ENCODE results near the gene ACSS2.
A peak's percentile ranks its signal among the peaks of the same experiment; 100 is the strongest.

ACSS2 gene, protein sequence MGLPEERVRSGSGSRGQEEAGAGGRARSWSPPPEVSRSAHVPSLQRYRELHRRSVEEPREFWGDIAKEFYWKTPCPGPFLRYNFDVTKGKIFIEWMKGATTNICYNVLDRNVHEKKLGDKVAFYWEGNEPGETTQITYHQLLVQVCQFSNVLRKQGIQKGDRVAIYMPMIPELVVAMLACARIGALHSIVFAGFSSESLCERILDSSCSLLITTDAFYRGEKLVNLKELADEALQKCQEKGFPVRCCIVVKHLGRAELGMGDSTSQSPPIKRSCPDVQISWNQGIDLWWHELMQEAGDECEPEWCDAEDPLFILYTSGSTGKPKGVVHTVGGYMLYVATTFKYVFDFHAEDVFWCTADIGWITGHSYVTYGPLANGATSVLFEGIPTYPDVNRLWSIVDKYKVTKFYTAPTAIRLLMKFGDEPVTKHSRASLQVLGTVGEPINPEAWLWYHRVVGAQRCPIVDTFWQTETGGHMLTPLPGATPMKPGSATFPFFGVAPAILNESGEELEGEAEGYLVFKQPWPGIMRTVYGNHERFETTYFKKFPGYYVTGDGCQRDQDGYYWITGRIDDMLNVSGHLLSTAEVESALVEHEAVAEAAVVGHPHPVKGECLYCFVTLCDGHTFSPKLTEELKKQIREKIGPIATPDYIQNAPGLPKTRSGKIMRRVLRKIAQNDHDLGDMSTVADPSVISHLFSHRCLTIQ

DNA sequence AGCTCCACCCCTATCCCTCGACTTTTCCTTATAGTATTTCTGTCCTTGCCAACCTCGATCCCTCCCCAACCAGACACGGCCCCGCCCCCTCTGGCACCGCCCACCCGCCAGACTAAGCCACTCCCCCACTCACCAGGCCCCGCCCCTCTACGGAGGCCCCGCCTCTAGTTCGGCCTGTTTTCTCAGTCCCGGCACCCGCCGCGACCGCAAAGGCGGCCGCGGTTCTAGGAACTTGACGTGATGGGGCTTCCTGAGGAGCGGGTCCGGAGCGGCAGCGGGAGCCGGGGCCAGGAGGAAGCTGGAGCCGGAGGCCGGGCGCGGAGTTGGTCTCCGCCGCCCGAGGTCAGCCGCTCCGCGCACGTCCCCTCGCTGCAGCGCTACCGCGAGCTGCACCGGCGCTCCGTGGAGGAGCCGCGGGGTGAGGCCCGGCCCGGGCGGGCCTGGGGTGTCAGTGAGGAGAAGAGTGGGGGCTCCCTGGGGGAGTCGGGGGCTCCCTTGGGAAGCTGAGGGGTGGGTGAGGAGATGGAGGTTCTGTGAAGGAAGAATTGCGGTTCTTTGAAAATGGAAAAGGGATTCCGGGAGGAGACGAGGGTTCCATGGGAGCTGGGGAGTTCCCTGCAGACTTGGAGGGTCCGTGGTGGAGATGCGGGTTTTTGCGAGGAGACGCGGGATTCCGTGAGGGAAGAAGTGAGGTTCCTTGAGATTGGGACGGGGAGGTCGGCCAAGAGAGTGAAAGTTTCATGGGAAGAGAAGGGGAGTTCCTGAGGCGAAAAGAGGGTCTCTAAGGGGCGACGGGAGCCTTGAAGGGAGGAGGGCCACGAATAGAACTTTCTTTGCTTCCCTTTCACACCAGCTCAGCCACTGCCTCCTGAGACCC lies at the start of gene ACSS2:
ACSS2 (plus strand) TSS at position 207 of the 877 bp plus-strand sequence; CDS start at position 241, 34 bp downstream.
- peak in 1 of 2 donors; percentile 93 for DNase-seq

DNA sequence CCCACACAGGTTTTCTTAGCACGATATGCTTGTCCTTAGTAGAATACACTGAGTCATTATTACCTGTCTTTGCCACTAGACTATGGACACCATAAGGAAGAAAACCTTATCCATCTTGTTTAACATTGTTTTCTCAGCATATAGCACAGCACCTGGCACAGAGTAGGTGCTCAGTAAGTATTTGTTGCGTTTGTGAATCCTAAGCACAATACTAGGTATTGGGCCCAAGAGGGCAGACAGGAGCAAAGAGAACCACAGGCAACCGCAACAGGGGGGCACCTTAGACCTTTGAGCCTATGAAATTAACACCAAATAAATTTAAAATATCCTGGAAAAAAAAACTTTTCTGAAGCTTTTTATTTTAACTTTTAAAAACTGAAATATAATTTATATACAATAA lies 47.2 kb upstream of the ACSS2 start:
- no peak for DNase-seq

DNA sequence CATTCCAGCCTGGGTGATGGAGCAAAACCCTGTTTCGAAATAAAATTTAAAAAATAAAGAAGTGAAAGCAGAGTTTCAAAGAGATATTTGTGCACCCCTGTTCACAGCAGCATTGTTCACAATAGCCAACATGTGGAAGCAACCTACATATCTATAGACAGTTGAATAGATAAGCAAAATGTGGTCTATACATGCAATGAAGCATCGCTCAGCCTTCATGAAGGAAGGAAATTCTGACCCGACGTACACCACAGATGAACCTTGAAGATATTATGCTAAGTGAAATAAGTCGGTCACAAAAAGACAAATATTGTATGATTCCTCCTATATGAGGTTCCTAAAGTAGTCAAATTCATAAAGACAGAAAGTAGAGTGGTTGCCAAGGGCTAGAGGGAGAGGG lies 44.5 kb upstream of the ACSS2 start:
- no peak for DNase-seq

DNA sequence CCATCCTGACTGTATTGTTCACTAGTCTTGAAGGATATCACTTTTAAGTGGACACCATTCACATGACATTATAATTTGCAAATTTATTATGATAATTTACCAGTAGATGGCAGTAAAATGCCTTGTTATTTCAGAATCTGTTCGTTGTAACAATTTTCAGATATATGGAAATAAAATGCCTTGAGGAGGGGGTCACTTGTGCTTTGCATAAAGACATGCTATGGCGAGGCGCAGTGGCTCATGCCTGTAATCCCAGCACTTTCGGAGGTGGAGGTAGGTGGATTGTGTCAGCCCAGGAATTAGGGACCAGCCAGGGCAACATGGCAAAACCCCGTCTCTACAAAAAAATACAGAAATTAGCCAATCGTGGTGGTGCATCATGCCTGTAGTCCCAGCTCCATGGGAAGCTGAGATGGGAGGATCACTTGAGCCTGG lies 41.9 kb upstream of the ACSS2 start:
- DNase-seq = peak in 1 of 2 donors; percentile 52

DNA sequence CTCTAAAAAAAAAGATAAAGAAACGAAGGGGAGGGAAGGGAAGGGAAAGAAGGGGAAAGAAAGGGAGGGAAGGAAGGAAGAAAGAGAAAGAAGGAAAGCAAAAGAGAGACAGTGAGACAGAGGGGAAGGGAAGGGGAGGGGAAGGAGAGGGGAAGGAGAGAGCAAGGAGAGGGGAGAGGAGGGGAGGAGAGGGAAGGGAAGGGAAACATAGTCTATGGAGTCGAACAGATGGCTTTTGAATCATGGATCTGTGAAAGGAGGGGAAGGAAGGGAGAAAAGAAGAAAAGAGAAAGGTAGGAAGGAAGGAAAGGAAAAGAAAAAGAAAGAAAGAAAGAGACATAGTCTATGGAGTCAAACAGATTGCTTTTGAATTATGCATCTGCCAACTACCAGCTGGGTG lies 34.3 kb upstream of the ACSS2 start:
- no peak for DNase-seq

DNA sequence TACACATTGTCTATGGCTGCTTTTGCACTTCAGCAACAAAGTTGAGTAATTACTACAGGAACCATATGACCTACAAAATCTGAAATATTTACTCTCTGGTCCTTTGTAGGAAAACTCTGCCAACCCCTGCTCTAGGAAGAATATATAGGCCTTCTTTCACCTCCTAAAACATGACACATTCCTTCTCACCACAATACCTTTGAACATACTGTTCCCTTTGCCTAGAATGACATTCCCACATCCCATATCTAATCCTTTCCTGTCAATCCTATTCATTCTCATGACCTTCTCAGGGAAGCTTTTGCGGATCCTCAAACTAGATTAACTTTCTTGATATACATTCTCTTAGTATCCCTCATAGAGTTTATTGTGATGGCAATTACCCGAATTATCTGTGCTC lies 33.0 kb upstream of the ACSS2 start:
- no peak for DNase-seq

DNA sequence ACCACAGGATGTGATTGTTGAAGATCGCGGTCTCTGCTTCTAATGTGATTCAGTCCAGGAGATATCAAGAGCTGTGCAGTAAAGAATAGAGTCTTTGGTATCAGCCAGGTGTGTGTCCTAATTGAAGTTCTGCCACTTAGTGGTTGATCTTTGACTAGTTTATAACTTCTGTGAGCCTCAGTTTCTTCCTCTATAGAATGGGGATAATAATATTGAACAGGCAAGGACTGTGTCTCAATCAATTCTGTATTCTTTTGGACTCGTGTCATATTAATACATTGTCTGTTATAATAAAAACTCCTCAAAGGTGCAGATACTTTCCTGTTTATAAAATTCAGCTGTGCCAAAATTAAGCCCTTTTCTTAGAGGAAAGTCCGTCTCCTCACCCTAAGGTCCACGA lies 27.8 kb upstream of the ACSS2 start:
- DNase-seq = no peak

DNA sequence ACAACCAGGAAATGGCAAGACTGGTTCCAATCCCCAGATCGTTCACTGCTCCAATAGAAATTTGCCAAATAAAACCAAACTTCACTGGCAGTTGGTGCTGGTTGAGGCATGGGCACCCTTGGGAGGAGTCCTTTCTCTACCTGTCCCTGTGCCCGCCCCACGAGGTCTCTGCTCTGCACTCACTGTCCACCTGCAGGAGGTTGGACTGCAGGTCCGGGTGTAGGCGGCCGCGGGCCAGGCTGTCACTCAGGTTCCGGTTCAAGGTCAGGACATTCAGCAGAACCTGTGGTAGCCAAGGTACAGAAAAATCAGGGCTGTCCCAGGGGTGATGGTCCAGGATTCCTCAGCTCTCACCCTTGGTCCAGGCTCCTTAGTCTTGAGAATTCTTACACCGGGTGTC lies 26.6 kb upstream of the ACSS2 start:
- no peak for DNase-seq

DNA sequence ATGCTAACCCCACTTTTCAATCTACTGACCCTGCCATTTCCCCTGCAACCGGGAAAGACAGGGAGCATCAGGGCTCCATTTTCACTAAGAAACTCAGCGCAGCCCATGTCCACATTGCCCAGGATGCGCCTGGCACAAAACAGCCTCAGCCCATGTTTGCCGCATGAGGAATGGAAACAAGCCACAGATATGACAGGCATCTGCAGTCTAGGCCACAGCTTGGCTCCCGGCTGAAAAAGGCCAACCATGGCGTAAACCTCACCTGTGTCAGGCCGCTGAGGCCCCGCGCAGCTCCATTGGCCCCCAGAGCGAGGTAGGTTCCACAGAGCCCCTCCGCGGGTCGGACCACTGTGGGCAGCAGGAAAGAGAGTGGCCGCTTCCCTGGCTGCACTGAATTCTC lies 25.4 kb upstream of the ACSS2 start:
- no peak for DNase-seq

DNA sequence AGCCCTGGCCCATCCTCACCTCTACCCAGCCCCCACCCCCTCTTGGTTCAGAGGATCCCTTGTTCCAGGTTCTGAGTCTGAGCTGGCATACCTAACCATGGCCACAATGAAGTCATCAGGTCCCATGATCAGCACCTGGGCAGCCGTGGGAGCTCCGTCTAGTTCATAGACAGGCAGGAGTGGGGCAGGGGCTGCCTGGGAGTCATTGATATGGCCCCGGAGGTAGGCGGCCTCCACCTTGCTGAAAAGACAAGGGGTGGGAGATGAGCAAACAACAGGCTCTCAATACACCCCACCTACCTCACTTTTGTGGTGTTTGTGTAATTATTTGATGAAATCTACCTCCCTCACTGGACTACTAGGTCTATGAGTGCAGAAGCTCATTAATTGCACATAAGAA lies 24.1 kb upstream of the ACSS2 start:
- DNase-seq = no peak

DNA sequence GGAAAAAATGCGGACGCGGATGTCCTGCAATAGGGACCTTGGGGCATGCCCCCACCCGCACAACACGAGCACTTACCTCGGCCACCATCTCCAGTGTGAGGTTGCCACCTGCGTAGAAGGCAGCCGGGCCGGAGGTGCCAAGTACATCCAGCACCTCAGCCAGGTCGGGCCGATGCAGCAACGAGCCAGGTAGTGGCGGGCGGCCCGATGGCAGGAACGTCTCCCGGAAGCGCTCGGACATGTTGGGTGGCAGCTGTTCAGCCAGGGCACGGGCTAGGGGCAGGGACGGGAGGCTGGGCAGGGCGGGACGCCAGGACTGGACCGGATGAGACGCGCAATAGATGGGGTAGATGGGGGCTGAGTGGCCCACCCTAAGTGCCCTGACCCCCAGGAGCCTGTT lies 17.0 kb upstream of the ACSS2 start:
- no peak for DNase-seq

DNA sequence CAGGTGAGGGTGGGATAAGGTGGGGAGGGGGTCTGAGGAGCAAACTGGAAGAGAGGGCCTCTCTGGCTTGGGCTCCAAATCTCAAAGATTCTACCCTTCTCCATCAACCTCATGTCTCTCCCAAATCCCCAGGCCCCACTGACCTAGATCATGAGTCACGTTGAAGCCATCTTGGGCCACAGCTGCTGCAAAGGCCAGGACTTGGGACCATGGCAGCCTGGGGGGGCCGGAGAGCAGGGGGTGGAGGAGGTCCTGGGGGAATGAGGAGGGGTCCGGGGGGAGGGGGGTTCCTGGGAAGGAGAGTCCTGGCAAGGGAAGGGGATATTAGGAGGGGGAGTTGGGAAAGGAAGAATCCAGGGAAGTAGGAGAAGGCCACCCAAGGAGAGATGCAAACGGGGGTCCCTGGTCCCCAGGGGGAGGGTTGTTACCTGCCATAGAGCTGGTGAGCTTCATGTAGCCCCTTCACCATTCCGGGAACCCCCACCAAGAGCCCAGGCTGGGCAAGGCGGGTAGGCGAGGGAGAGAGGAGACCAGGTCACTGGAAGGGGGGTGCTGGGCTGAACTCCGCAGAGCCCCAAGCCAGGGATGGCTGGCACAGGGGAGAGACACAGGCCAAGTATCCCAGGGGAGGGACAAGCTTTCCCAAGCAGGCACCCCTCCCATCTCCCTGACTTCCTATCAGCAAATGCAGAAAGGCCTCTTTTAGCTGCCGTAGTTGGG lies 16.4 kb upstream of the ACSS2 start:
- DNase-seq = no peak

DNA sequence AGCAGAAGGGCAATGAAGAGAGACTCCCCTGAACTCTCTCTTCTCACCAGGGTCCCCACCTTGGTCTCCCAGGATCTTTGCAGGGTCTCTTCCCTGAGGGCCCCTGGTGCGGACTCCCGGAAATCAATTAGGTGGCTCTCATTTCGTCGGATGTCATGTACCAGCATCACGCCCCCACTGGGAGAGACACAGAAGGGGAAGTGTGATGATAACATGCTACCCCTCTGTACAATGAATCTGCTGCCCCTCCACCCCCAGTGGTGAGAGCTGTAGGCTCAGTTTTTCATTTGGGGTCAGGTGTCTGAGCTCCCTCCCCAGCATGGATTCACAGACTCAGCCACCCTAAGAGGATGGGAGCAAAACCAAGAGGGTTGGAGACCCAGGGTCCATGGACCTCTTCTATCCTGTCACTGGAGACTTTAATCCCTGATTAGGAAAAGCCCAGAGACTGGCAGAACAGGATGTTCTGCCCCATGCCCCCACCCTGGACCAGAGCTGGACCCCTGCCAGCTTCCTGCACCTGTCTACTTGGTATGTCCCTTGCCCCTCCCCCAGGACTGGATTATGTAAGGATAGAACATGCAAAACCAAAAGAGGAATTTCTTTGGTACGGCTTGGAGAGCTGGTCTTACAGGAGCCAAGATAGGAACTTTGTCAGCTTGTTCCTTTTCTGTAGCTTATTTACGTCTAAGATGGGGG lies 14.9 kb upstream of the ACSS2 start:
- no peak for DNase-seq

DNA sequence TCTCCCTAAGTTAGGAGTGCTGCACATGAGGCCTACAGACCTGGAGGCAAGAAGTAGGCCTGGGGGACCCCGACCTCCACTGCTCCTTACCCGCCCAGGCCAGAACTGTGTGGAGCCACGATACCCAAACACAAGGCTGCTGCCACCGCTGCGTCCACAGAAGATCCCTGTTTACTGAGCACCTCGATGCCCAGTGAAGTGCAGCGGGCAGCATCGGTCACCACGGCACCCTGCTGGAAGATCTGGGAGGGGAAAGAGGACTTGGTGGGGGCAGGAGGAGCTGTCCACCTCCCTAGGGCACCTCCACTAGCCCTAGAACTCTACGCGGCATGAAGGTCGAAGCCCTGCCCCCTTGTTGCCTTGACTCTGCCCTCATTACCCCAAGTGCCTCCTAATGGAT lies 13.7 kb upstream of the ACSS2 start:
- no peak for DNase-seq

DNA sequence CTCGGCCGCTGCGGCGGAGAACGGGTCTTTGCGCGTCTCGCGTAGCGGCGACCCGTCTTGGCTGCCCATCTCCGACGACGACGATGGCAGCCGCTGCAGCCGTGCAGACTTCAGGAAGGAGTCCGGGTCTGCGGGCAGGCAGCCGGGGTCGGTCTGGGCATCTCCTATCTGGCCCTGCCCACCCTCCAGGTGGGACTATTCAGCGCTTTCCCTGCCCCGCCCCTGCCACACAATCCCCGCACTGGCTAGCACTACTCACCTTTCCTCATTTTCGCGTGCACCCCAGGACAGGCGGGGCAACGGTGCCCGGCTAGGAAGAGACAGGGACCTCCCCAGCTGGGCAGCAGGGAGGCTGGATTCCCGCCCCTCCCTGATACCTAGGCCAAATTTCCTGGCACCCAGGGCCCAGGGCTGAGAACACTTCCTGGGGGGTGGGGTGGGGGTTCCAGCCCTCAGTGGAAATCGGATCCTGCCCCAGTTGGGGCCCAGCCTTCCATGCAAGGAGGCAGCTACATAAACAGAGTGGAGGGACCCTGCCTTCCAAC lies 12.9 kb upstream of the ACSS2 start:
- no peak for DNase-seq

DNA sequence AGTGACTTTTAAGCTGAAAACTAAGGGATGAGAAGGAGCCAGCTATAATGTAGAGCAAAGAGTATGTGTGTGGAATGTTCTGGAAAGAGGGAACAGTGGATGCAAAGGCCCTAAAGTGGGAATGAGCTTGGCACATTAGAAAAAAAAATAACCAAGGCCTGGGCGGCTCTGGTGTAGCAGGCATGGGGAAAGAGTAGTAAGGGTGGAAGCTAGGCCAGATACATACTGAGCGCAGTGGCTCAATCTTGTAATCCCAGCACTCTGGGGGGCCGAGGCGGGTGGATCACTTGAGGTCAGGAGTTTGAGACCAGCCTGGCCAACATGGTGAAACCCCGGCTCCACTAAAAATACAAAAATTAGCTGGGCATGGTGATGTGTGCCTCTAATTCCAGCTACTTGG lies 12.2 kb upstream of the ACSS2 start:
- no peak for DNase-seq

DNA sequence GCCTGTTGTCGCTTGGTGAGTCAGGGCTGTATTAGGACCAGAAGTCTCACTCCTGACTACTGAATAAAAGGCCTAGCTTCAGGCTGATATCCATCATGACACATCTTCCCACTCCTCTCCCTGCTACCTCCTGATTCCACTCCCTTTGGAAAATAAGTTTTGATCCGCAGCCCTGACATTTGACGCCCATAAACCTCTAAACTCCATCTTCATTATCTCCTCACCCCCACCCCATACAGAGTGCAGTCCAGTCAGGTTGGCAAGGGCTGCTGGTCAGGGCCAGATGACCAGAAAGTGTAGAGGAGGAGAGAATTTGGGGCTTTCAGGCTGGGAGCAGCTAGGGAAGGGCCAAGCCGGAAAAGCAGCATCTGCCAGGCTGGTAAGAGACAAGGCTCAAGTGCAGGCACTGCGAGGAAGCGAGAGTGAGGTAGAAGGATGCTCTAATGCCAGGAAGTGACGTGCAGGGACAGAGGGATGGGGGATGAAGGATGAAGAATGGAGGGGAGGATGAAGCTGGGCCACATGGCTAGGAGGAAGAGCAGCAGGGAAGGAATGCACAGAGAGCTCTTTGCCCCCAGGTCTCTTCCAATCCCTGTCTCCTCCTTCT lies 5.0 kb upstream of the ACSS2 start:
- no peak for DNase-seq

DNA sequence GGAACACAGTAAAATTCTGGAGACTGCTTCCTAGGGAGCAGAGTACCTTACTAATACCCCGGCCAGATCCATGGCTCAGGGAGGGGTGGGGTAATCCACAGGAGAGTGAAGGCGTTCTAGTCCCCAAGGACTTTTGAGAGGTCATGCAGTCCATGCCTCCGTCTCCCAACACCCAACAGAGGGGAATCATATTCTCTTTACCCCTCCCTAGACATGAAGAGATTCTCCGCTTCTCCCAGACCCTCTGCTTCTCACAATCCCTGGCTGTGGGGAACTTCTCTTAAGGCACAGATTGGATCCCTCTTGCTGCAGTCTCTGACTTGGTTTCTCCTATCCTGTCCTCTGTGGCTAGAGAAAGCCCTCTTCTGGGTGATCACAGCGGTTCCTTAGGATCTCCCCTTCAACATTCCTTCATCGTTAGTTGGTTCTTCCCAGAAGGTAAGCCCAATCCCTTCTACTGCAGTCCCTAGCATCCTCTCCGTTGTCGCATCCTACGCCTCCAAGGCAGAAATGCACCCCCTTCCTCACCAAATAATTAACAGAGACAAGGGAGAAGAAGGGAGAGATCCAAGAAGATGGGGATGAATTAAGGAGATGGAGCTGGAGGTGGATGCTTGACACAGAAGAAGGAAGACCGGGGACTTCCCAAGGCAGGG lies 4.3 kb upstream of the ACSS2 start:
- no peak for DNase-seq

DNA sequence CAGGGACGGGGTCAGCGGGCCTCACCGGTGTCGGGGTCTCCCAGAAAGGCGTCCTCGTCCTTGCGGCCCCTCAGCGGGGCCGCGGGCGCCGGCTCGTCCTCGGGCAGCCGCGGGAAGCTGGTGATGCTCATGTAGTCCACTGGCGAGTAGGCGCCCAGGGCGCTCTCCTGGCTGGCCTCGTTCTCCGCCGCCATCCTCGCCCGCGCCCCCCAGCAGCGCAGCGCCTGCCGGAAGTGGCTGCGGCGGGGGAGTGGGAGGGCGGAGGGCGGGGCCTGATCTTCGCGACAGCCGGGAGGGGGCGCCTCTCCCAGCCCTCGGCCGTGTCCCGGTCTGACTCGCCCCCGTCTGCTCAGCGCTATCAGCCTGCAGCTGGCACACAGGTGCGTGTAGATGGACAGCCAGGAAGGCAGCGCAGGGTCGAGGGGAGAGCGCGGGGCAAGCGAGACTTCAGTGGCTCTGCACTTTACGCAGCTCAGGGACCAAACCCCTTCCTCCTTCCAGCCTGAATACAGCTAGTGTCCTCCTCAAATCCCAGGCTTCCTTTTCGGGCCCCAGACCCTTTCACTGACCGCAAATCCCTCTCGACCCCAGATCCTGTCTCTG lies 3.7 kb upstream of the ACSS2 start, which contains the start of gene GGT7:
GGT7 (minus strand) TSS at position 235 of the 603 bp plus-strand sequence; CDS start at position 194, 41 bp downstream.
- peak; percentile 86 to 88 for DNase-seq

DNA sequence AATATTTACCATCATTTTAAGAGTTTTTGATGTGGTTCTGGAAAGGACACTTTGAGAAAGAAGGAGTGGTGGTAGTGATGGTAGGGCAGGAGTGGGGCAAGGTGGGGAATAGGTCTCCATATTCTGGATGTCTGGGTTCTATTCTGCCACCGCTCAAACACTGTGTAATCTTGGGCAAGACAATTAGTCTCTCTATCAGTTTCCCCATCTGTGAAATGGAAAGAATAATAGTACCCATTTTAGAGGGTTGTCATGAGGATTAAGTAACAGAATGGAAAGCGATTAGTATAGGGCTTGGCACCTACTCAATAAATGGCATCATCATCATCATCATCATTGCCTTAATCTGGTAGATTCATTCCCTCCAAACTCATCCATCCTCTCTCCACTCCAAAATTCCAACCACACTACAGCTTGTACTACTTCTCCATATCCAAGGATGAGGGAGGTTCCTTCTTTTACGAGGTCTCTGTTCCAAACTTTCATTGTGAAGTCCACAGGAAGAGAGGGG lies 2.8 kb upstream of the ACSS2 start:
- no peak for DNase-seq
